ENCODE results near the gene CEACAM7.
"Not testable (repeated sequence)": the region's sequence is repeated elsewhere in the genome, so short reads cannot be mapped to it uniquely, and the experiment has no call there.

CEACAM7 gene

DNA sequence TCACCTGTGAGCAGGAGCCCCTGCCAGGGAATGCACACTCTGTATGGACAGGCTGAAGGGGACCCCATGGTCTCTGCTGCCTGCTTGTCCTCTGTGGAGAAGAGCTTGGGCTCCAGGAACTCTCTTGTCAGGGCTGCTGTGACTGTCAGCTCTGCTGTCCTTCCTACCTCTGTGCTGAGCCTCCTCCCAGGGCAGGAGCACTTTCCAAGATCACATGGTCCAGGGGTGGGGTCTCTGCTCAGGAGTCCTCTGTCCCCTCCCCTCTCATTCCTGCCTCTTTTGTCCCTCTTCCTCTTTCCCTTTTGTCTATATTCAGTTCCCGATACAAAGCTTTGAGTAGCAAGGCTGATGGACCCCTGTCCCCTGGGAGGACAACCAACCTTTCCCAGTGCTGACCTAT is at the start of gene CEACAM7:
TSS of gene CEACAM7 (minus strand) at position 173 of the 400 bp plus-strand sequence. CDS start at position 68, 105 bp downstream.
- no peak for DNase-seq (ENCODE audit: low spot score)

DNA sequence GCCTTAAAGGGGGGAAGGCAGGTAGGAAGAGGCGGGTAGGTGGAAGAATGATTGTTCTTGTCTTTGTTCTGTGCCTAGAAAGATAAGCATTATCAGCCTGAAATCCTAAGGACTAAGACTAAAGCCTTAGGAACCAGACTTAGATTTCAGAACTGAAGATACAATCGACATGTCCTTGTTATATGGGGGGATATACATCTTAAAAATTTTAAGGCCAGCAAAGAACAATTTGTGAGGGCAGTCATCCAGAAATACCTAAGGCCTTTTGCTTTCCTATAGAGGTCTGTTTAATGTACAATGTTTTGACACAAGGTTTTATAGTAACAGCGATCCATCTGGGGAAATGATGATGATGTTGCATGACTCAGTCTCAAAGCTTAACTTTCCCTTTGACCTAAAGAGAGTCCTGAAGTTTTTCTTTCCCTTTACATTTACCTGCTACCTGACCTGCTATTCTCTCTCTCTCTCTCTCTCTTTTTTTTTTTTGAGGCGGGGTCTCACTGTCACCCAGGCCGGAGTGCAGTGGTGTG is 47.1 kb upstream of the CEACAM7 start:
- no peak for DNase-seq (ENCODE audit: low spot score)

DNA sequence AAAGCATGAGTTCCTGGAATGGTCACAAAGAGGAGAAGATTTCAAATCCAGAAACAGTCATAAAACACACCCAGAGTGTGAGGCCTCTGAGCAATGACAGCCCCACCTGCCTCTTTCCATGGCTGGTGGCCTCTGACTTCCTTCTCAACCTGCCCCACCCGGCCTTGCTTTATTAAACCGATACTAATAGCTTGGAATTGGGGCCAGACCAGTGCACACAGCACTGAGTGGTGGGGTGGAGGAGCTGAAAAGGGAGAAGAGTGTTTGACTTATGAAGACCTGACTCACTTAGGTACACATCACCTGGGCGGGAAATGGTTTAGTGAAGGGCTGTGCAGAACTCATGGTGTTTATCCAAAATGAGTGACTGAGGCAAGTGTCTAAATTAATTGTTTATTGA is 46.5 kb upstream of the CEACAM7 start:
- no peak for DNase-seq (ENCODE audit: low spot score)

DNA sequence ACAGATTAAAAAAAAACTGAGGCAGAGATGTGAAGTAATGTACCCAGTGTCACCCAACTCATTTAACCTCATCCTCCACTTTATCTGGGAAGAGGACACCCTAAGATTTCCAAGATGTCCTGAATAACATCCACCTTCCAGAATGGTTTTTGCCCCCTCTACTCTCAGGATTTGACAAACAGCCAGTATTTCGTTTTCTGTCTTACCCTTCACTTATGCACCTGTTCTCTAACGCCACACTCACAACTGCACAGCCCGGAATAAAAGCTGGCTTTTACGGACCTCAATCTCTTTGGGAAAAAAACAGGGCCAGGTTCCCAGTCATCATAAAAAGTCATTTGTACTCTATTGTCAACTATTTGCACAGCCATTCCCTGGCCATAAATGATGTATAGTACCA is 46.1 kb upstream of the CEACAM7 start:
- no peak for DNase-seq (ENCODE audit: low spot score)

DNA sequence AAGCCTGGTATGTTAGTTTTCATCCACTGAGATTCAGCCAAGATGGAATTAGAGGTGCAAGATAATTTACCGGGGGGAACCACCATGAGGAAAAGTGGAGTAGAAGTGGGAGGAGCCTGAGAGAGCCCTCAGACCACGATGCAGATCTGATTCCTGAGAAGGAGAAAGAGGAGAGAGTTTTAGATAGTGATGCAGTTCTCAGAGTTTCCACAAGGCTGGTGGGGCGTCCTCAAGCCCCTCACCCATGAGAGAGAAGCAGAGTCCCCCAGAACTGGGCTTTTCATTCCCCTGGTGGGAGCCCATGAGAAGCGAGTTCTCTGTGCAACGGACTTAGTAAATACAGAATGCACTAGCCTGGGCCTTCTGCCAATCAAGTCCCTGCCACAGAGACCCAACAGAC is 38.4 kb upstream of the CEACAM7 start:
- DNase-seq (ENCODE audit: low spot score), result no peak

DNA sequence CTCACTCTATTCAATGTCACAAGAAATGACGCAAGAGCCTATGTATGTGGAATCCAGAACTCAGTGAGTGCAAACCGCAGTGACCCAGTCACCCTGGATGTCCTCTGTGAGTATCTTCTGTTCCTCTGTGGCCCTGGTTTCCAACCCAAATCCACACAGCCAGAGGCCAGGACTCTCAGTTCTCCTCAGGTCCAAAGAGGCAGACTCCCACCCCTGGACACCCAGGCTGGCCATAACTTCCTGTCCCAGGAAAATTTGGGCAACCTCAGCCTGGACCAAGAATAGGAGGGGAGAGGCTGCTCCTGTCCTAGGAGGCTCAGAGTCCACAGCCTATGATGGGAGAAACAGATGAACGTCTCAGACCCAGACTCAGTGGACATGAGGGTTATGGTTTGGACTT is 32.0 kb upstream of the CEACAM7 start:
- DNase-seq (ENCODE audit: low spot score), result no peak

DNA sequence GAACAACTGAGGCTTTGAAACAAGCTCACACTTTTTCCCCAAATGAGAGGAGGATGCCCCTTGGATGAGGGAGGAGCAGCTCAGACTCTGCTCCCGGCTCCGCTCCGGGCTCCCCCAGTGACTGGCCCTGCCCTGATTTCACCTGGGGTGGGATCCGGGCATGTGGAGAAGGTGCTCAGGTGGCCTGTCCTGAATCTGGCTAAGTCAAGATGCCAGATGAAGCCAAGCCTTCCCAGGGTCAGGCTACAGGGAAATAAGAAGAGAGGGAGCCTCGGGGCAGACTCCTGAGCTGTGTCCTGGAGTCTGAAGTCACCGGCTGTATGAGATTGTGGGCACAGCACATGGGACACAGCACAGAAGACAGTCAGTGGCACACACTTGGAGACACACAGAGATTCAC is 30.7 kb upstream of the CEACAM7 start:
- DNase-seq (ENCODE audit: low spot score), result no peak

DNA sequence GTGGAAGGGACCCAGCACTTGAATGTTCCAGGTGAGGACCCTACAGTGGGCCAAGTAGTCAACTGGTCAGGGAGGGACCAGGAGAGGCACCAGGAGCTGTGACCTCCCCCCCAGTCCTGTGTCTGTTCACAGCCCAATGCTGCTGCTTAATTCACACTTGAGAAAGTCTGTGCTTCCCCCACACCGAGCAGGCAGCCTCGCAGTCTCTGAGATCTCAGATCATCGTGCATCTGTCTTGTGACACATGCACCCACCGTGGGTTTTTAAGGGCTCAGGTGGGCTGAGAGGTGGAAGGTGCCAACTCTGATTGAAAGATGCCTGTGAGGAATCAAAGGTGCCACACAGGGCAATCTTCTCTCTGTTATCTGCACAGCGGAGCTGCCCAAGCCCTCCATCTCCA is 26.5 kb upstream of the CEACAM7 start:
- no peak for DNase-seq (ENCODE audit: low spot score)

DNA sequence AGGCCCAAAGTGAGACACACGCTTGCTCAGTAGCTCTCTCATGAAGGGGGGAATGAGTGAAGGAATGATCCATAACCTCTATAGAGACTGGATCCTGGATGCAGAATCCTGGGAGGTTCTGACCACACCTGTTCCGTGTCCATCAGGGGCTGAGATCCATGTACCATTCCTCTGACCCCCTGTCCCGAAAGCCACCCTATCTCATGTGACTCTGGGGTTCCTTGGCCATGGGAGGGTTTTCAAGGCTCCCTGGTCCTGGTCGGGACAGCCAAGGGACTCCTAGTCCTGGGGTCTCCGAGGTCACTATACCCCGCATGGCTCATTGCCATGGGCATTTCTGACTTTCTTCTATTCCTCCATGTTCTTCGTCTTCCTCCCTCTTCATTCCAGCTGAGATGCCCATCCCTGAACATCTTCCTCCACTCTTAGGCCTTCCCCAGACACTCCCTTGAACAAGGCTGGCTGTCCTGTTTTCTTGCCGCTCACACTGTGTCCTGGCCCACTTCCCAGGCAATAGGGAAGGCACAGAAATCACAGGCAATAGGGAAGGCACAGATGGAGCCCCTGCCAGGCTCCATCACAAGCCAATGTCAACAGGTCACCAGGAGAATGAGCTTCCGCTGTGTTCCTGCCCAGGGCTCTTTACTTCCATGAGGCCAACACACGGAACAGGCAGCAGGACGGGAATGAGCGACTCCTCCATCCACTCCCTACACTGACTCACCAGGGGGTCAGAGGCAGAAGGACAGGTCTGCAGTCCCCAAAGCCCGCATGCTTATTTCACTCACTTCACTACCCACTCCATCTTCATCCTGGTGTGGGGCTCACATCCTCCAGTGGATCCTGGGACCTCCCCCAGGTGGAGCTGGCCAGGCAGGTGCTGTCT is 23.5 kb upstream of the CEACAM7 start:
- DNase-seq (ENCODE audit: low spot score), result no peak

DNA sequence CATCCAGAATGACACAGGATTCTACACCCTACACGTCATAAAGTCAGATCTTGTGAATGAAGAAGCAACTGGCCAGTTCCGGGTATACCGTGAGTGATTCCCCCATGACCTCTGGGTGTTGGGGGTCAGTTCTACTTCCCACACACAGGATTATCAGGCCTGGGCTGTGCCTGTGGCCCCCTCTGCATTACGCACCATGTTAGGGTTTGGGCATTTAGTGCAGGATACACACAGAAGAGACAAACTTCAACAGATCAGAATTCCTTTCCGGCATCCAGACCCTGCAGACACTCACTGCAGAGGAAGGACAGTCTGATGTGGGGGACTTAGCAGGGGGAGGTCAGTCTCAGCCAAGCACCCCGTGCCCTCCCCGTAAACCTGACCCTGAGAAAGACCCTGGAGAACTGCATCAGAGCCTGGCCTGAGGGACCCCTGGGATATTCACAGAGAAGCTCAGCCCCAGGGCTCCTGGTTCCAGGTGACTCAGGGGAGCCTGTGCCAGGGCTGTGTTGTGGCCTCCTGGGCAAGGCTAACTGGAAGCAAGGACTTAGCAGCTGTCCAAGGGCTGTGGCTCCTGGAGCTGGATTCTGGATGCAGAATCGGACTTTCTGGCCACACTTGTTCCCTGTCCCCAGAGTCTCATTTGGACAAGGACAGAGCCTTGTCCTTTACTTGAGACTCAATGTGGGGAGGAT is 22.0 kb upstream of the CEACAM7 start:
- DNase-seq (ENCODE audit: low spot score), result no peak

DNA sequence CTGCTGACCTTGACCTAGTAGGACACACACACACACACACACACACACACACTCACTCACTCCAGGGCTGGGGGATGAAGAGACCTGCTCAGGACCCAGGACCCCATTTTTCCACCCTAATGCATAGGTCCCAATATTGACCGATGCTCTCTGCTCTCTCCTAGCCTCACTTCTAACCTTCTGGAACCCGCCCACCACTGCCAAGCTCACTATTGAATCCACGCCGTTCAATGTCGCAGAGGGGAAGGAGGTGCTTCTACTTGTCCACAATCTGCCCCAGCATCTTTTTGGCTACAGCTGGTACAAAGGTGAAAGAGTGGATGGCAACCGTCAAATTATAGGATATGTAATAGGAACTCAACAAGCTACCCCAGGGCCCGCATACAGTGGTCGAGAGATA is 21.4 kb upstream of the CEACAM7 start:
- DNase-seq (ENCODE audit: low spot score), result not testable (repeated sequence)

DNA sequence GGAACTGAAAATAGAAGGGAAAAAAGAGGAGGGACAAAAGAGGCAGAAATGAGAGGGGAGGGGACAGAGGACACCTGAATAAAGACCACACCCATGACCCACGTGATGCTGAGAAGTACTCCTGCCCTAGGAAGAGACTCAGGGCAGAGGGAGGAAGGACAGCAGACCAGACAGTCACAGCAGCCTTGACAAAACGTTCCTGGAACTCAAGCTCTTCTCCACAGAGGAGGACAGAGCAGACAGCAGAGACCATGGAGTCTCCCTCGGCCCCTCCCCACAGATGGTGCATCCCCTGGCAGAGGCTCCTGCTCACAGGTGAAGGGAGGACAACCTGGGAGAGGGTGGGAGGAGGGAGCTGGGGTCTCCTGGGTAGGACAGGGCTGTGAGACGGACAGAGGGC is 20.4 kb upstream of the CEACAM7 start, which contains the start of gene CEACAM5:
TSS of gene CEACAM5 (plus strand) at position 146 of the 400 bp plus-strand sequence. CDS start at position 252, 106 bp downstream.
- no peak for DNase-seq (ENCODE audit: low spot score)

DNA sequence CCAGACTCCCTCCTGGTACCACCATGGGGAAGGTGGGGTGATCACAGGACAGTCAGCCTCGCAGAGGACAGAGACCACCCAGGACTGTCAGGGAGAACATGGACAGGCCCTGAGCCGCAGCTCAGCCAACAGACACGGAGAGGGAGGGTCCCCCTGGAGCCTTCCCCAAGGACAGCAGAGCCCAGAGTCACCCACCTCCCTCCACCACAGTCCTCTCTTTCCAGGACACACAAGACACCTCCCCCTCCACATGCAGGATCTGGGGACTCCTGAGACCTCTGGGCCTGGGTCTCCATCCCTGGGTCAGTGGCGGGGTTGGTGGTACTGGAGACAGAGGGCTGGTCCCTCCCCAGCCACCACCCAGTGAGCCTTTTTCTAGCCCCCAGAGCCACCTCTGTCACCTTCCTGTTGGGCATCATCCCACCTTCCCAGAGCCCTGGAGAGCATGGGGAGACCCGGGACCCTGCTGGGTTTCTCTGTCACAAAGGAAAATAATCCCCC is 19.9 kb upstream of the CEACAM7 start:
- DNase-seq (ENCODE audit: low spot score), result no peak

DNA sequence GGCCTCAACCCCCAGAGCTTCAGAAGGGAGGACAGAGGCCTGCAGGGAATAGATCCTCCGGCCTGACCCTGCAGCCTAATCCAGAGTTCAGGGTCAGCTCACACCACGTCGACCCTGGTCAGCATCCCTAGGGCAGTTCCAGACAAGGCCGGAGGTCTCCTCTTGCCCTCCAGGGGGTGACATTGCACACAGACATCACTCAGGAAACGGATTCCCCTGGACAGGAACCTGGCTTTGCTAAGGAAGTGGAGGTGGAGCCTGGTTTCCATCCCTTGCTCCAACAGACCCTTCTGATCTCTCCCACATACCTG is 19.4 kb upstream of the CEACAM7 start:
- DNase-seq (ENCODE audit: low spot score), result no peak

DNA sequence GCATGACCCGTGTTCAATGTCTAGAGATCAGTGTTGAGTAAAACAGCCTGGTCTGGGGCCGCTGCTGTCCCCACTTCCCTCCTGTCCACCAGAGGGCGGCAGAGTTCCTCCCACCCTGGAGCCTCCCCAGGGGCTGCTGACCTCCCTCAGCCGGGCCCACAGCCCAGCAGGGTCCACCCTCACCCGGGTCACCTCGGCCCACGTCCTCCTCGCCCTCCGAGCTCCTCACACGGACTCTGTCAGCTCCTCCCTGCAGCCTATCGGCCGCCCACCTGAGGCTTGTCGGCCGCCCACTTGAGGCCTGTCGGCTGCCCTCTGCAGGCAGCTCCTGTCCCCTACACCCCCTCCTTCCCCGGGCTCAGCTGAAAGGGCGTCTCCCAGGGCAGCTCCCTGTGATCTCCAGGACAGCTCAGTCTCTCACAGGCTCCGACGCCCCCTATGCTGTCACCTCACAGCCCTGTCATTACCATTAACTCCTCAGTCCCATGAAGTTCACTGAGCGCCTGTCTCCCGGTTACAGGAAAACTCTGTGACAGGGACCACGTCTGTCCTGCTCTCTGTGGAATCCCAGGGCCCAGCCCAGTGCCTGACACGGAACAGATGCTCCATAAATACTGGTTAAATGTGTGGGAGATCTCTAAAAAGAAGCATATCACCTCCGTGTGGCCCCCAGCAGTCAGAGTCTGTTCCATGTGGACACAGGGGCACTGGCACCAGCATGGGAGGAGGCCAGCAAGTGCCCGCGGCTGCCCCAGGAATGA is 18.9 kb upstream of the CEACAM7 start:
- peak; percentile 82 for DNase-seq (ENCODE audit: low spot score)

DNA sequence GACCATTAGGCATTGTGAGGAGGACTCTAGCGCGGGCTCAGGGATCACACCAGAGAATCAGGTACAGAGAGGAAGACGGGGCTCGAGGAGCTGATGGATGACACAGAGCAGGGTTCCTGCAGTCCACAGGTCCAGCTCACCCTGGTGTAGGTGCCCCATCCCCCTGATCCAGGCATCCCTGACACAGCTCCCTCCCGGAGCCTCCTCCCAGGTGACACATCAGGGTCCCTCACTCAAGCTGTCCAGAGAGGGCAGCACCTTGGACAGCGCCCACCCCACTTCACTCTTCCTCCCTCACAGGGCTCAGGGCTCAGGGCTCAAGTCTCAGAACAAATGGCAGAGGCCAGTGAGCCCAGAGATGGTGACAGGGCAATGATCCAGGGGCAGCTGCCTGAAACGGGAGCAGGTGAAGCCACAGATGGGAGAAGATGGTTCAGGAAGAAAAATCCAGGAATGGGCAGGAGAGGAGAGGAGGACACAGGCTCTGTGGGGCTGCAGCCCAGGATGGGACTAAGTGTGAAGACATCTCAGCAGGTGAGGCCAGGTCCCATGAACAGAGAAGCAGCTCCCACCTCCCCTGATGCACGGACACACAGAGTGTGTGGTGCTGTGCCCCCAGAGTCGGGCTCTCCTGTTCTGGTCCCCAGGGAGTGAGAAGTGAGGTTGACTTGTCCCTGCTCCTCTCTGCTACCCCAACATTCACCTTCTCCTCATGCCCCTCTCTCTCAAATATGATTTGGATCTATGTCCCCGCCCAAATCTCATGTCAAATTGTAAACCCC is 17.5 kb upstream of the CEACAM7 start:
- peak; percentile 78 for DNase-seq (ENCODE audit: low spot score)

DNA sequence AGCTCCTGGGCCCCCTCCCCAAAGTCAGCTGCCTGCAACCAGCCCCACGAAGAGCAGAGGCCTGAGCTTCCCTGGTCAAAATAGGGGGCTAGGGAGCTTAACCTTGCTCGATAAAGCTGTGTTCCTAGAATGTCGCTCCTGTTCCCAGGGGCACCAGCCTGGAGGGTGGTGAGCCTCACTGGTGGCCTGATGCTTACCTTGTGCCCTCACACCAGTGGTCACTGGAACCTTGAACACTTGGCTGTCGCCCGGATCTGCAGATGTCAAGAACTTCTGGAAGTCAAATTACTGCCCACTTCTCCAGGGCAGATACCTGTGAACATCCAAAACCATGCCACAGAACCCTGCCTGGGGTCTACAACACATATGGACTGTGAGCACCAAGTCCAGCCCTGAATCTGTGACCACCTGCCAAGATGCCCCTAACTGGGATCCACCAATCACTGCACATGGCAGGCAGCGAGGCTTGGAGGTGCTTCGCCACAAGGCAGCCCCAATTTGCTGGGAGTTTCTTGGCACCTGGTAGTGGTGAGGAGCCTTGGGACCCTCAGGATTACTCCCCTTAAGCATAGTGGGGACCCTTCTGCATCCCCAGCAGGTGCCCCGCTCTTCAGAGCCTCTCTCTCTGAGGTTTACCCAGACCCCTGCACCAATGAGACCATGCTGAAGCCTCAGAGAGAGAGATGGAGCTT is 15.7 kb upstream of the CEACAM7 start:
- peak; percentile 18 for DNase-seq (ENCODE audit: low spot score)

DNA sequence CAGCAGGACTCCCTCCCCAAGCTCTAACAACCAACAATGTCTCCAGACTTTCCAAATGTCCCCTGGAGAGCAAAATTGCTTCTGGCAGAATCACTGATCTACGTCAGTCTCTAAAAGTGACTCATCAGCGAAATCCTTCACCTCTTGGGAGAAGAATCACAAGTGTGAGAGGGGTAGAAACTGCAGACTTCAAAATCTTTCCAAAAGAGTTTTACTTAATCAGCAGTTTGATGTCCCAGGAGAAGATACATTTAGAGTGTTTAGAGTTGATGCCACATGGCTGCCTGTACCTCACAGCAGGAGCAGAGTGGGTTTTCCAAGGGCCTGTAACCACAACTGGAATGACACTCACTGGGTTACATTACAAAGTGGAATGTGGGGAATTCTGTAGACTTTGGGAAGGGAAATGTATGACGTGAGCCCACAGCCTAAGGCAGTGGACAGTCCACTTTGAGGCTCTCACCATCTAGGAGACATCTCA is 14.1 kb upstream of the CEACAM7 start:
- no peak for DNase-seq (ENCODE audit: low spot score)

DNA sequence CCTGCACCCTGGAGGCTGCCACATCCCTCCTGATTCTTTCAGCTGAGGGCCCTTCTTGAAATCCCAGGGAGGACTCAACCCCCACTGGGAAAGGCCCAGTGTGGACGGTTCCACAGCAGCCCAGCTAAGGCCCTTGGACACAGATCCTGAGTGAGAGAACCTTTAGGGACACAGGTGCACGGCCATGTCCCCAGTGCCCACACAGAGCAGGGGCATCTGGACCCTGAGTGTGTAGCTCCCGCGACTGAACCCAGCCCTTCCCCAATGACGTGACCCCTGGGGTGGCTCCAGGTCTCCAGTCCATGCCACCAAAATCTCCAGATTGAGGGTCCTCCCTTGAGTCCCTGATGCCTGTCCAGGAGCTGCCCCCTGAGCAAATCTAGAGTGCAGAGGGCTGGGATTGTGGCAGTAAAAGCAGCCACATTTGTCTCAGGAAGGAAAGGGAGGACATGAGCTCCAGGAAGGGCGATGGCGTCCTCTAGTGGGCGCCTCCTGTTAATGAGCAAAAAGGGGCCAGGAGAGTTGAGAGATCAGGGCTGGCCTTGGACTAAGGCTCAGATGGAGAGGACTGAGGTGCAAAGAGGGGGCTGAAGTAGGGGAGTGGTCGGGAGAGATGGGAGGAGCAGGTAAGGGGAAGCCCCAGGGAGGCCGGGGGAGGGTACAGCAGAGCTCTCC is 13.5 kb upstream of the CEACAM7 start:
- peak; percentile 57 for DNase-seq (ENCODE audit: low spot score)
